ENCODE measurements around the gene ZNF566.

Gene ZNF566

DNA sequence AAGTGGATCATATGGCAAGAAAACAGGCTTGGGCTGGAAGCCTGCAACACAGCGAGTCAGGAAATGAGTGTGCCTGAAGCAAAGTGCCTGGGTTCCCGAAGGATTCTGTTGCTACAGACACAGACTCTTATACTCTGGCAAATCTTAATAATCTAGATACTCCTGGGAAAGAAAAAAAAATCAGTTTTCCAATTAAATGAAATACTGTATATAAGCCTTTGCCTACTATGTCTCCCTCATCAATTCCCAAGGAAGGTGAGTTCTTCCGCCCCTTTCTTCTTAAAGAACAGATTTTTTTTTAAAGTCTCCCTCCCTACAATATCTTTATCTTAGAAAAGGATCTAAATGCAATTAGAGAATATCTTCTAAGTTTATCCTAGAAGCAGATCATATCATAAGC lies 81.3 kb downstream of the ZNF566 start:
- 0 out of 2 replicates have a peak, but pooled peaks cover 3% of the 10 kb centered on the region for H3F3A ChIP-seq (ENCODE audit: control insufficient read depth, insufficient read depth)
- H3K4me3 ChIP-seq (ENCODE audit: low read length): no peak overlapping the region
- H3K27ac ChIP-seq (ENCODE audit: low read depth, low read length): no peak overlapping the region
- H4K20me1 ChIP-seq (ENCODE audit: control insufficient read depth, insufficient read depth, low read depth, low read length): no peaks in the 10 kb centered on the region
- H3K36me3 ChIP-seq (ENCODE audit: control insufficient read depth, low read length): peaks cover 38% of the 10 kb centered on the region
- H3K9me2 ChIP-seq (replicated peaks; ENCODE audit: control insufficient read depth, low read length): no peaks in the 10 kb centered on the region
- TF ChIP-seq, protein P1, sequence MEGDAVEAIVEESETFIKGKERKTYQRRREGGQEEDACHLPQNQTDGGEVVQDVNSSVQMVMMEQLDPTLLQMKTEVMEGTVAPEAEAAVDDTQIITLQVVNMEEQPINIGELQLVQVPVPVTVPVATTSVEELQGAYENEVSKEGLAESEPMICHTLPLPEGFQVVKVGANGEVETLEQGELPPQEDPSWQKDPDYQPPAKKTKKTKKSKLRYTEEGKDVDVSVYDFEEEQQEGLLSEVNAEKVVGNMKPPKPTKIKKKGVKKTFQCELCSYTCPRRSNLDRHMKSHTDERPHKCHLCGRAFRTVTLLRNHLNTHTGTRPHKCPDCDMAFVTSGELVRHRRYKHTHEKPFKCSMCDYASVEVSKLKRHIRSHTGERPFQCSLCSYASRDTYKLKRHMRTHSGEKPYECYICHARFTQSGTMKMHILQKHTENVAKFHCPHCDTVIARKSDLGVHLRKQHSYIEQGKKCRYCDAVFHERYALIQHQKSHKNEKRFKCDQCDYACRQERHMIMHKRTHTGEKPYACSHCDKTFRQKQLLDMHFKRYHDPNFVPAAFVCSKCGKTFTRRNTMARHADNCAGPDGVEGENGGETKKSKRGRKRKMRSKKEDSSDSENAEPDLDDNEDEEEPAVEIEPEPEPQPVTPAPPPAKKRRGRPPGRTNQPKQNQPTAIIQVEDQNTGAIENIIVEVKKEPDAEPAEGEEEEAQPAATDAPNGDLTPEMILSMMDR (IDR thresholded peaks at IDR 0.05; ENCODE audit: low read depth, low read length, poor library complexity, severe bottlenecking): no peak
- no peak for TF ChIP-seq EZH2phosphoT487 (IDR thresholded peaks at IDR 0.05; ENCODE audit: borderline replicate concordance, low read length)
- H3K9me3 ChIP-seq (ENCODE audit: control insufficient read depth, insufficient read depth, low read length): peaks cover 12% of the 10 kb centered on the region; the same call in 1 of the 2 replicates
- no peak overlapping the region for H3K4me2 ChIP-seq (ENCODE audit: low read length)
- peaks cover 8% of the 10 kb centered on the region for H3K79me2 ChIP-seq (ENCODE audit: control insufficient read depth, low read length)
- H3K27me3 ChIP-seq (ENCODE audit: control insufficient read depth, low read length): no peaks in the 10 kb centered on the region
- no peaks in the 10 kb centered on the region for H3K4me1 ChIP-seq (ENCODE audit: control insufficient read depth, low read length)

DNA sequence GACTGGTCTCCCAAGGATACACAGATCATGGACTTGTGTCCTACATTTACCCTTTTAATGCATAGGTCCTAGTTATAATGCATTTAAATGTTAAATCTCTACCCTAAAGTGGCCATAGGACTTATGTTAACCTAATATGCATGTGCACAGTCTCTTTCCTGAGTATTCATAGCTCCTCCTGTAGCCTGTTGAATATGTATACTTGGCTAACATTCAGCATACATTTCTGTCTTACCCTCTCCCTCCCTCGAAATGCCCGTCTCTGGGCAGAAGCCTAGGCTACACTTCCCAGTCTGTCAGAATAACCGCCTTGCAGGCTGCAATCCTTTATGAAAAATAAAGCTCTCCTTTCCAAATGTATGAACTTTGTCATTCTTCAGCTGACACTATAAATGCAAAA lies 84.9 kb downstream of the ZNF566 start:
- H3K36me3 ChIP-seq (ENCODE audit: control insufficient read depth, low read length): peaks cover 39% of the 10 kb centered on the region

DNA sequence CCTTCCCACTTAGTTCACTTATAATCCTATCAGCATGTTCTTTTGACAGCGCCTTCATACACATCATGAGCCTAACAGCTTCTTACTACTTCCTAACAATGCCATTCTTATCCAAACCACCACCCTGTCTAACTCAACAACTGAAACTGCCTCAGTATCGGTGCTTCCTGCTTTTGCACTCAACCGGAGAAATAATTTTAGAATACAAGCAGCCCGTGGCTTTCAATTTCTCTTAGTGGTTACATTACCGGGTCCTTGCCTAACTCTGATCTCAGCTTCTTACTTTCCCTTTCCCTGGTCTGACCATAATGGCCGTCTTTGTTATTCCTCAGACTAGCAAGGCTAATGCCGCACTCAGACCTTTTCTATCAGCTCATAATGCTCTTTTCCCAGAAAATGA lies 87.9 kb downstream of the ZNF566 start:
- H3K36me3 ChIP-seq (ENCODE audit: control insufficient read depth, low read length): peaks cover 24% of the 10 kb centered on the region
- H3K9me3 ChIP-seq (ENCODE audit: control insufficient read depth, insufficient read depth, low read length): peaks cover 4% of the 10 kb centered on the region; the same call in 1 of the 2 replicates
- H3K27me3 ChIP-seq (ENCODE audit: control insufficient read depth, low read length): no peaks in the 10 kb centered on the region
- no peak overlapping the region for H3K4me3 ChIP-seq (ENCODE audit: low read length)
- H3K4me1 ChIP-seq (ENCODE audit: control insufficient read depth, low read length): no peaks in the 10 kb centered on the region
- no peak overlapping the region for H3K27ac ChIP-seq (ENCODE audit: low read depth, low read length)
- H3F3A ChIP-seq (ENCODE audit: control insufficient read depth, insufficient read depth): no peaks in the 10 kb centered on the region
- H3K79me2 ChIP-seq (ENCODE audit: control insufficient read depth, low read length): no peaks in the 10 kb centered on the region
- H4K20me1 ChIP-seq (ENCODE audit: control insufficient read depth, insufficient read depth, low read depth, low read length): no peaks in the 10 kb centered on the region
- H3K9me2 ChIP-seq (replicated peaks; ENCODE audit: control insufficient read depth, low read length): no peaks in the 10 kb centered on the region
- TF ChIP-seq EZH2phosphoT487 (IDR thresholded peaks at IDR 0.05; ENCODE audit: borderline replicate concordance, low read length): no peak
- TF ChIP-seq, protein P1 (IDR thresholded peaks at IDR 0.05; ENCODE audit: low read depth, low read length, poor library complexity, severe bottlenecking): no peak
- H3K4me2 ChIP-seq (ENCODE audit: low read length): no peak overlapping the region

More for the DNA sequence above, 84.9 kb downstream of the ZNF566 start:
- Histone ChIP-seq H3K9me3 (ENCODE audit: control insufficient read depth, insufficient read depth, low read length) (peaks cover 3% of the 10 kb centered on the region; the same call in 1 of the 2 replicates), H3K27ac (ENCODE audit: low read depth, low read length) (no peak overlapping the region), H3K79me2 (ENCODE audit: control insufficient read depth, low read length) (no peaks in the 10 kb centered on the region), H3K4me2 (ENCODE audit: low read length) (no peak overlapping the region), H3K27me3 (ENCODE audit: control insufficient read depth, low read length) (no peaks in the 10 kb centered on the region), H3K4me1 (ENCODE audit: control insufficient read depth, low read length) (no peaks in the 10 kb centered on the region), H3K4me3 (ENCODE audit: low read length) (no peak overlapping the region), H4K20me1 (ENCODE audit: control insufficient read depth, insufficient read depth, low read depth, low read length) (no peaks in the 10 kb centered on the region), H3F3A (ENCODE audit: control insufficient read depth, insufficient read depth) (no peaks in the 10 kb centered on the region), H3K9me2 (replicated peaks; ENCODE audit: control insufficient read depth, low read length) (no peaks in the 10 kb centered on the region)
- TF ChIP-seq EZH2phosphoT487 (IDR thresholded peaks at IDR 0.05; ENCODE audit: borderline replicate concordance, low read length): no peak
- TF ChIP-seq, protein P1 (IDR thresholded peaks at IDR 0.05; ENCODE audit: low read depth, low read length, poor library complexity, severe bottlenecking): no peak
